Non-pigmented ciliary epithelial cell (primary cell): ENCODE results near the gene URB2.
"Not testable (repeated sequence)": the region's sequence is repeated elsewhere in the genome, so short reads cannot be mapped to it uniquely, and the experiment has no call there.

ENCODE experiments used
- DNase-seq: peaks from one replicate; pipeline ENCODE4 v3.0.0-alpha.2; 2010; ENCODE audit warnings: low read depth

URB2 gene

GRCh38 chr1:229693129-229693900 is 67.3 kb downstream of the URB2 start:
- no peak for DNase-seq

- peak; percentile 61 for DNase-seq
Observed at GRCh38 chr1:229694053-229694693, 68.1 kb downstream of the URB2 start.

GRCh38 chr1:229696385-229696784 is 70.3 kb downstream of the URB2 start:
- DNase-seq, result no peak

GRCh38 chr1:229699613-229700267 is 73.7 kb downstream of the URB2 start:
- DNase-seq, result no peak

- no peak for DNase-seq
Observed at GRCh38 chr1:229704157-229704556, 78.1 kb downstream of the URB2 start.

GRCh38 chr1:229705152-229705551 is 79.1 kb downstream of the URB2 start:
- not testable (repeated sequence) for DNase-seq

- not testable (repeated sequence) for DNase-seq
Observed at GRCh38 chr1:229707127-229707526, 81.1 kb downstream of the URB2 start.

- DNase-seq, result no peak
Observed at GRCh38 chr1:229709500-229710013, 83.5 kb downstream of the URB2 start.
